Germinal center (tissue), 1 donor: Measurements from ENCODE around the gene HJURP.
"Not testable (repeated sequence)": the region's sequence is repeated elsewhere in the genome, so short reads cannot be mapped to it uniquely, and the experiment has no call there.

Experiments
- DNase-seq: peaks from one replicate; pipeline ENCODE4 v3.0.0; 2012; ENCODE audit warnings: mixed read lengths, low spot score

The HJURP gene

GRCh38 chr2:233854241-233854981 lies at the start of gene HJURP:
Gene HJURP (minus strand): TSS chr2:233854535. CDS start chr2:233854500, 35 bp downstream.
- DNase-seq, result peak; percentile 99

GRCh38 chr2:233901884-233902283 lies 47.5 kb upstream of the HJURP start:
- DNase-seq, result no peak

- DNase-seq, result no peak
These were observed 47.0 kb upstream of the HJURP start for GRCh38 chr2:233901367-233901766.

- not testable (repeated sequence) for DNase-seq
These were observed 41.9 kb upstream of the HJURP start for GRCh38 chr2:233896253-233896652.

- no peak for DNase-seq
These were observed 38.5 kb upstream of the HJURP start for GRCh38 chr2:233892793-233893192.

GRCh38 chr2:233882353-233882752 lies 28.0 kb upstream of the HJURP start:
- no peak for DNase-seq

GRCh38 chr2:233872125-233872524 lies 17.8 kb upstream of the HJURP start:
- DNase-seq, result not testable (repeated sequence)

GRCh38 chr2:233871432-233871831 lies 17.1 kb upstream of the HJURP start:
- DNase-seq, result no peak

GRCh38 chr2:233867993-233868532 lies 13.7 kb upstream of the HJURP start, which contains the start of gene MSL3B:
Gene MSL3B (minus strand): TSS chr2:233868386.
- DNase-seq, result peak; percentile 86

- no peak for DNase-seq
These were observed 12.1 kb upstream of the HJURP start for GRCh38 chr2:233866479-233866878.

- DNase-seq, result peak; percentile 31
These were observed 11.5 kb upstream of the HJURP start for GRCh38 chr2:233865838-233866237.

- DNase-seq, result no peak
These were observed 8.0 kb upstream of the HJURP start for GRCh38 chr2:233862261-233862768.

GRCh38 chr2:233858331-233858730 lies 4.0 kb upstream of the HJURP start:
- DNase-seq, result no peak

GRCh38 chr2:233857511-233858141 lies 3.3 kb upstream of the HJURP start:
- DNase-seq, result peak; percentile 62

- no peak for DNase-seq
These were observed 1.8 kb upstream of the HJURP start for GRCh38 chr2:233856184-233856583.

- no peak for DNase-seq
These were observed 1.0 kb upstream of the HJURP start for GRCh38 chr2:233855345-233855744.

GRCh38 chr2:233853883-233854240 lies 473 bp downstream of the HJURP start:
- no peak for DNase-seq

GRCh38 chr2:233853353-233853752 lies 982 bp downstream of the HJURP start:
- DNase-seq, result no peak

- no peak for DNase-seq
These were observed 2.3 kb downstream of the HJURP start for GRCh38 chr2:233852056-233852455.

- DNase-seq, result no peak
These were observed 3.2 kb downstream of the HJURP start for GRCh38 chr2:233851169-233851568.

- no peak for DNase-seq
These were observed 3.6 kb downstream of the HJURP start for GRCh38 chr2:233850745-233851144.

GRCh38 chr2:233849607-233850271 lies 4.6 kb downstream of the HJURP start:
- no peak for DNase-seq

- DNase-seq, result no peak
These were observed 6.1 kb downstream of the HJURP start for GRCh38 chr2:233848276-233848675.
